Esophagus muscularis mucosa (tissue), 4 donors: ENCODE data around the gene LRRC8E.
"Not testable (repeated sequence)": the region's sequence is repeated elsewhere in the genome, so short reads cannot be mapped to it uniquely, and the experiment has no call there.

ENCODE experiments used
- CTCF ChIP-seq, 3 experiments: fragments of 200-600 bp in 2 of 3; fragments of 450-650 bp in 1 of 3; sonication (generic) in 2 of 3; IDR thresholded peaks; one replicate each; pipeline ENCODE4 v1.5.1; 2017 to 2019; ENCODE audit warnings: antibody characterized with exemption in 3 of 3, mild to moderate bottlenecking in 2 of 3, moderate library complexity in 1 of 3
- EP300 ChIP-seq: sonication (generic); formaldehyde crosslinking; IDR thresholded peaks from one replicate; pipeline ENCODE4 v1.6.1; 2017; ENCODE audit warnings: antibody characterized with exemption
- POLR2A ChIP-seq: fragments of 450-650 bp; IDR thresholded peaks from one replicate; pipeline ENCODE4 v1.6.1; 2017; ENCODE audit warnings: antibody characterized with exemption, moderate library complexity, mild to moderate bottlenecking, low read depth

DNA sequence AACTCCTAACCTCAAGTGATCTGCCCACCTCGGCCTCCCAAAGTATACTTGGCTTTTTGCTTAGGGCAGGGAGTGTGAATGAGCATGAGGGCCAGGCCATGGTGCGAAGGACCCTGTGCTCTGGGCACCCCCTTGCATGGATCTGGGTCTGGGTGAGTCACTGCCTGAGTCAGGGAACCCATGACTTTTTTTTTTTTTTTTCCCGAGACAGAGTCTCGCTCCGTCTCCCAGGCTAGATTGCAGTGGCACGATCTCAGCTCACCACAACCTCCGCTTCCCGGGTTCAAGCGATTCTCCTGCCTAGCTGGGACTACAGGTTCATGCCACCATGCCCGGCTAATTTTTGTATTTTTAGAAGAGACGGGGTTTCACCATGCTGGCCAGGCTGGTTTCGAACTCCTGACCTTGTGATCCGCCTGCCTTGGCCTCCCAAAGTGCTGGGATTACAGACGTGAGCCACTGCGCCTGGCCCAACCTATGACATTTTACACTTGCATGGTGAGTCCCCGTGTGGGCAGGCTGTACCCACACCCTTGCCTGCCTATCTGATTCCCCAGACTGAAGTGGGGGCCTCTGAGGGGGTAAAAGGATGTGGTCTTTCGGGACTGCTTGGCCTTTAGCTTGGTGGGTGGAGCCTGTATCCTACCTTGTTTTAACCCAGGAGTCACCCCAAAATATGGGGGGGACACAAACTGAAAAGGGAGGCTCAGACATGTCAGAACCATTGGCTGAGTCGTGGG lies 5.2 kb downstream of the LRRC8E start:
- TF ChIP-seq CTCF (IDR thresholded peaks at IDR 0.05); POLR2A; EP300: not testable (repeated sequence)
